ENCODE results near the gene CD99. TPM values are rescaled to one million over a fixed set of nuclear protein-coding genes. Genes with fewer than 3 reads are reported as not detected.

The CD99 gene
- total and polyA plus RNA-seq, 2 donors (not counting 1 experiment from before 2014, with no cell fraction given), result 70.7 to 133 TPM

- Mint-ChIP-seq H3K4me1 (no peaks in the 10 kb centered on the region), H3K27ac (no peak overlapping the region), H3K4me3 (no peak overlapping the region), H3K27me3 (peaks cover 5% of the 10 kb centered on the region), H3K9me3 (ENCODE audit: insufficient read depth) (no peaks in the 10 kb centered on the region)
- Histone ChIP-seq H3K4me3 (ENCODE audit: control extremely low read depth in 1 of 5, extremely low read depth in 1 of 5, insufficient read depth in 1 of 5, low read depth in 2 of 5, low read length in 4 of 5) (no peak overlapping the region), H3K4me1 (ENCODE audit: control insufficient read depth in 2 of 2, insufficient read depth in 2 of 2, low read length in 2 of 2) (no peaks in the 10 kb centered on the region), H2AFZ (ENCODE audit: insufficient read depth, low read depth, low read length, poor library complexity, severe bottlenecking) (no peak overlapping the region), H3K27me3 (replicated peaks in 1 of 4; ENCODE audit: control extremely low read depth in 1 of 4, control insufficient read depth in 3 of 4, insufficient read depth in 4 of 4, low read length in 3 of 4) (no peaks in the 10 kb centered on the region), H4K20me1 (ENCODE audit: control insufficient read depth, insufficient read depth, low read length, poor library complexity, severe bottlenecking) (no peaks in the 10 kb centered on the region), H3K27ac (ENCODE audit: low read length in 2 of 2) (no peak overlapping the region), H3K4me2 (replicated peaks; ENCODE audit: low read depth, low read length, poor library complexity, severe bottlenecking) (no peak overlapping the region), H3K9me3 (ENCODE audit: control extremely low read depth in 1 of 3, control insufficient read depth in 2 of 3, insufficient read depth in 1 of 3, low read length in 2 of 3) (peaks cover 0 to 2% (median 0%) of the 10 kb centered on the region in 3 donors), H3K9ac (ENCODE audit: low read length) (no peak overlapping the region), H3K79me2 (ENCODE audit: control insufficient read depth, insufficient read depth, low read length) (no peaks in the 10 kb centered on the region), H3K36me3 (replicated peaks in 1 of 2; ENCODE audit: control extremely low read depth in 1 of 2, control insufficient read depth in 1 of 2, extremely low read depth in 1 of 2, insufficient read depth in 2 of 2, low read length in 1 of 2) (no peaks in the 10 kb centered on the region)
- intact Hi-C loops (cut with micrococcal nuclease), result no loop called here
- CTCF ChIA-PET, result no interaction called here
- POLR2A ChIA-PET, result no interaction called here
- DNase-seq (no peak), ATAC-seq (ENCODE audit: low read depth) (no peak)
- no peak for TF ChIP-seq EZH2 (IDR thresholded peaks at IDR 0.05; ENCODE audit: borderline replicate concordance, insufficient read depth, low read depth, low read length, poor library complexity, severe bottlenecking)
- TF ChIP-seq, protein P1, sequence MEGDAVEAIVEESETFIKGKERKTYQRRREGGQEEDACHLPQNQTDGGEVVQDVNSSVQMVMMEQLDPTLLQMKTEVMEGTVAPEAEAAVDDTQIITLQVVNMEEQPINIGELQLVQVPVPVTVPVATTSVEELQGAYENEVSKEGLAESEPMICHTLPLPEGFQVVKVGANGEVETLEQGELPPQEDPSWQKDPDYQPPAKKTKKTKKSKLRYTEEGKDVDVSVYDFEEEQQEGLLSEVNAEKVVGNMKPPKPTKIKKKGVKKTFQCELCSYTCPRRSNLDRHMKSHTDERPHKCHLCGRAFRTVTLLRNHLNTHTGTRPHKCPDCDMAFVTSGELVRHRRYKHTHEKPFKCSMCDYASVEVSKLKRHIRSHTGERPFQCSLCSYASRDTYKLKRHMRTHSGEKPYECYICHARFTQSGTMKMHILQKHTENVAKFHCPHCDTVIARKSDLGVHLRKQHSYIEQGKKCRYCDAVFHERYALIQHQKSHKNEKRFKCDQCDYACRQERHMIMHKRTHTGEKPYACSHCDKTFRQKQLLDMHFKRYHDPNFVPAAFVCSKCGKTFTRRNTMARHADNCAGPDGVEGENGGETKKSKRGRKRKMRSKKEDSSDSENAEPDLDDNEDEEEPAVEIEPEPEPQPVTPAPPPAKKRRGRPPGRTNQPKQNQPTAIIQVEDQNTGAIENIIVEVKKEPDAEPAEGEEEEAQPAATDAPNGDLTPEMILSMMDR (IDR thresholded peaks at IDR 0.05), result no peak
- WGBS (ENCODE audit: insufficient coverage), result 76% methylated on average over 6 of the region's 6 CpGs
Observed at GRCh38 chrX:2680486-2681348, 10.4 kb upstream of the CD99 start.

DNA sequence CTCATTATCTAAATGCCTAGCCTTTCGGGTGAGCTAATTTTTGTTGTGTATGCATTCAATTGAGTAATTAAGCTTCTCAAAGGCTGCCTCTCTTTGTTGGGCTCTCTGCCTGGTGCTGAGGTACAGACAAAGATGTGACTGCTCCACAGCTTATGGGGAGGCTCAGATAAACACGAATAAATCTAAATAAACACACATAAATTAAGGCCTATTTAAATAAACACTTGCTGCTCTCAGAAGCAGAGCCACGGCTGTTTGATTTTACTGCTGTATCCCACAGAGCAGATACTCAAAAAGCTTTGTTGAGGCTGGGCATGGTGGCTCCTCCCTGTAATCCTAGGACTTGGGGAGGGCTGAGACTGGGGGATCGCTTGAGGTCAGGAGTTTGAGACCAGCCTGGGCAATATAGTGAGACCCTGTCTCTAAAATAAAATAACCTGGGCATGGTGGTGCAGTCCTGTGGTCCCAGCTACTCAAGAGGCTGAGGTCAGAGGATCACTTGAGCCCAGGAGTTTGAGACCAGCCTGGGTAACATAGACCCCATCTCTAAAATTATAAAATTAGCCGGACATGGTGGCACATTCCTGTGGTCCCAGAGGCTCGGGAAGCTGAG lies 8.4 kb upstream of the CD99 start:
- 100% methylated on average over 2 of the region's 6 CpGs for WGBS (ENCODE audit: insufficient coverage)
- H4K20me1 ChIP-seq (ENCODE audit: control insufficient read depth, insufficient read depth, low read length, poor library complexity, severe bottlenecking), result no peaks in the 10 kb centered on the region
- H3K9me3 Mint-ChIP-seq (ENCODE audit: insufficient read depth), result no peaks in the 10 kb centered on the region
- ChIA-PET POLR2A (no interaction called here), CTCF (no interaction called here)
- no peaks in the 10 kb centered on the region for H3K36me3 ChIP-seq (replicated peaks in 1 of 2; ENCODE audit: control extremely low read depth in 1 of 2, control insufficient read depth in 1 of 2, extremely low read depth in 1 of 2, insufficient read depth in 2 of 2, low read length in 1 of 2)
- no peaks in the 10 kb centered on the region for H3K4me1 Mint-ChIP-seq
- H3K4me1 ChIP-seq (ENCODE audit: control insufficient read depth in 2 of 2, insufficient read depth in 2 of 2, low read length in 2 of 2), result no peaks in the 10 kb centered on the region
- no peak overlapping the region for H3K27ac ChIP-seq (ENCODE audit: low read length in 2 of 2)
- no peak overlapping the region for H2AFZ ChIP-seq (ENCODE audit: insufficient read depth, low read depth, low read length, poor library complexity, severe bottlenecking)
- intact Hi-C loops (cut with micrococcal nuclease), result loop anchor here (1.0 kb wide), 1 partner anchor 36 kb away; no protein-coding TSS in a partner anchor
- H3K27ac Mint-ChIP-seq, result no peak overlapping the region
- no peaks in the 10 kb centered on the region for H3K79me2 ChIP-seq (ENCODE audit: control insufficient read depth, insufficient read depth, low read length)
- no peaks in the 10 kb centered on the region for H3K27me3 ChIP-seq (replicated peaks in 1 of 4; ENCODE audit: control extremely low read depth in 1 of 4, control insufficient read depth in 3 of 4, insufficient read depth in 4 of 4, low read length in 3 of 4)
- peaks cover 0 to 2% (median 0%) of the 10 kb centered on the region in 3 donors for H3K9me3 ChIP-seq (ENCODE audit: control extremely low read depth in 1 of 3, control insufficient read depth in 2 of 3, insufficient read depth in 1 of 3, low read length in 2 of 3)
- TF ChIP-seq, protein P1 (IDR thresholded peaks at IDR 0.05), result no peak
- TF ChIP-seq EZH2 (IDR thresholded peaks at IDR 0.05; ENCODE audit: borderline replicate concordance, insufficient read depth, low read depth, low read length, poor library complexity, severe bottlenecking), result no peak
- H3K4me2 ChIP-seq (replicated peaks; ENCODE audit: low read depth, low read length, poor library complexity, severe bottlenecking), result no peak overlapping the region
- ATAC-seq (ENCODE audit: low read depth) (no peak), DNase-seq (no peak)
- no peak overlapping the region for H3K4me3 Mint-ChIP-seq
- no peak overlapping the region for H3K4me3 ChIP-seq (ENCODE audit: control extremely low read depth in 1 of 5, extremely low read depth in 1 of 5, insufficient read depth in 1 of 5, low read depth in 2 of 5, low read length in 4 of 5)
- H3K9ac ChIP-seq (ENCODE audit: low read length), result no peak overlapping the region
- H3K27me3 Mint-ChIP-seq, result peaks cover 5% of the 10 kb centered on the region

All from B cell (primary cell).